ENCODE results near the gene SH3BP5.

Gene SH3BP5

DNA sequence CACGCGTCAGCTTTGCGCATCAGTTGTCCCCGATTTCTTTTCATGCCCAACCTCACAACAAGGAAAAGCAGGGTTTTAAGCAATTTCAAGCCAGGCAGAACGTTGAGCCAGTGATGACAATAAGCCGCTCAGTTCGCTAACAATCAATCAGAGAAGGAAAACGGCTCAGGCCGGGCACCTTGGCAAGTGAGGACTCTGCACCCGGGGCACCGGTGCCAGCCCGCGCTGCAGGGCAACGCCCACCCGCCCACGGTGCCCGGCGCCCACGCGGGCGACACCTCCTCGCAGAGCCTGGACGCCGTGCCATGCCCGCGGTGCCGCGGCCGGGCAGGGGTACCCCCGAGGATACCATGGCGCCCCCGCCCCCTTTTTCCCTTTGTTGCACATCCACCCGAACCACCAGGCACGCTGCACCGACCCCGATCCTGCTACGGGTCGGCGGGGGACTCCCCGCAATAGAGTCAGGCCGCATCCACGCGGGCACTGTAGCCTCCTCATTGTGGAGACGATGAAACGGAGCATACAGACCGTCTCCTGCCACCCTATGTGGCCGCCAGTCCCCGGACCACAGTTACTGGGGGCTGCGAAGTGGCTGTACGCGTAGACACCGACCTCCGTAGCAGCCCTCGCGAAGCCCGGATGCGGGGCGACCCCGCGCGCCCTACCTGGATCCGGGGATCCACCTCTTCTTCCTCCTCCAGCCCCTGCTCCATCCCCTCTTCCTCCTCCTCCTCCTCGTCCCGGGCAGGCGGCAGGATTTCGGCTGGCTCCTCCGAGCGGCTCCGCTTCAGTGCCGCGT, 581 bp downstream of the SH3BP5 start:
- TF ChIP-seq, protein P1, sequence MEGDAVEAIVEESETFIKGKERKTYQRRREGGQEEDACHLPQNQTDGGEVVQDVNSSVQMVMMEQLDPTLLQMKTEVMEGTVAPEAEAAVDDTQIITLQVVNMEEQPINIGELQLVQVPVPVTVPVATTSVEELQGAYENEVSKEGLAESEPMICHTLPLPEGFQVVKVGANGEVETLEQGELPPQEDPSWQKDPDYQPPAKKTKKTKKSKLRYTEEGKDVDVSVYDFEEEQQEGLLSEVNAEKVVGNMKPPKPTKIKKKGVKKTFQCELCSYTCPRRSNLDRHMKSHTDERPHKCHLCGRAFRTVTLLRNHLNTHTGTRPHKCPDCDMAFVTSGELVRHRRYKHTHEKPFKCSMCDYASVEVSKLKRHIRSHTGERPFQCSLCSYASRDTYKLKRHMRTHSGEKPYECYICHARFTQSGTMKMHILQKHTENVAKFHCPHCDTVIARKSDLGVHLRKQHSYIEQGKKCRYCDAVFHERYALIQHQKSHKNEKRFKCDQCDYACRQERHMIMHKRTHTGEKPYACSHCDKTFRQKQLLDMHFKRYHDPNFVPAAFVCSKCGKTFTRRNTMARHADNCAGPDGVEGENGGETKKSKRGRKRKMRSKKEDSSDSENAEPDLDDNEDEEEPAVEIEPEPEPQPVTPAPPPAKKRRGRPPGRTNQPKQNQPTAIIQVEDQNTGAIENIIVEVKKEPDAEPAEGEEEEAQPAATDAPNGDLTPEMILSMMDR (IDR thresholded peaks at IDR 0.05; ENCODE audit: insufficient read depth, missing control alignments) = no peak
- no peak for DNase-seq (ENCODE audit: insufficient read length, low spot score)
- no peak for FAIRE-seq

GRCh38 chr3:15331072-15331605, 1.2 kb downstream of the SH3BP5 start:
- FAIRE-seq = no peak
- TF ChIP-seq, protein P1 (IDR thresholded peaks at IDR 0.05; ENCODE audit: insufficient read depth, missing control alignments) = no peak
- DNase-seq (ENCODE audit: insufficient read length, low spot score) = no peak

DNA sequence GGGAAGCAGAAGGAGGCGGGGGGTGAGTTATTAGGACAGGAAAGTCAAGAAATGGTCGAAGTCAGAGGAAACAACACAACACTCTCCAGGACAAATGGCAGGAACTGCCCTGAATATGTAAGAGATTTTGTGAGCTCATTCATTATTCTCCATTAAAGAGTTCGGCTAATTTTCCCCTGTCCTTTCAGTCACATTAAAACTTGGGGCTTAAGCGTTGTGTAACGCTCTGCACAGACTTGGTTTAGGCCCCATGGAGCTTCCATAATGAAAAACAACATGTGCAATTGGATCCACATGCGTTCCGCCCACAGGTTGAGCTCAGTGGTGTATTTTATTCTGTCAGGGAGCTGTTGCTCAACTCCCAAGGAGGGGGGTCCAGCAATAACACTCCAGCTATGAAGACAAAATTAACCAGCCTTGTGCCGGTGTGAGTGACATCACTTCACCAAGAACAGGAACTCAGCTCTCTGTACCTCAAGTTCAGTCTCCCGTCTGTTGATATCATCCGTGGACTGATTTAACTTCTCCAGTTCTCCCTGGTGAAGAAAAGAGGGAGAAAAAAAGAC, 2.3 kb downstream of the SH3BP5 start:
- no peak for DNase-seq (ENCODE audit: insufficient read length, low spot score)
- no peak for FAIRE-seq
- TF ChIP-seq, protein P1 (IDR thresholded peaks at IDR 0.05; ENCODE audit: insufficient read depth, missing control alignments) = no peak

DNA sequence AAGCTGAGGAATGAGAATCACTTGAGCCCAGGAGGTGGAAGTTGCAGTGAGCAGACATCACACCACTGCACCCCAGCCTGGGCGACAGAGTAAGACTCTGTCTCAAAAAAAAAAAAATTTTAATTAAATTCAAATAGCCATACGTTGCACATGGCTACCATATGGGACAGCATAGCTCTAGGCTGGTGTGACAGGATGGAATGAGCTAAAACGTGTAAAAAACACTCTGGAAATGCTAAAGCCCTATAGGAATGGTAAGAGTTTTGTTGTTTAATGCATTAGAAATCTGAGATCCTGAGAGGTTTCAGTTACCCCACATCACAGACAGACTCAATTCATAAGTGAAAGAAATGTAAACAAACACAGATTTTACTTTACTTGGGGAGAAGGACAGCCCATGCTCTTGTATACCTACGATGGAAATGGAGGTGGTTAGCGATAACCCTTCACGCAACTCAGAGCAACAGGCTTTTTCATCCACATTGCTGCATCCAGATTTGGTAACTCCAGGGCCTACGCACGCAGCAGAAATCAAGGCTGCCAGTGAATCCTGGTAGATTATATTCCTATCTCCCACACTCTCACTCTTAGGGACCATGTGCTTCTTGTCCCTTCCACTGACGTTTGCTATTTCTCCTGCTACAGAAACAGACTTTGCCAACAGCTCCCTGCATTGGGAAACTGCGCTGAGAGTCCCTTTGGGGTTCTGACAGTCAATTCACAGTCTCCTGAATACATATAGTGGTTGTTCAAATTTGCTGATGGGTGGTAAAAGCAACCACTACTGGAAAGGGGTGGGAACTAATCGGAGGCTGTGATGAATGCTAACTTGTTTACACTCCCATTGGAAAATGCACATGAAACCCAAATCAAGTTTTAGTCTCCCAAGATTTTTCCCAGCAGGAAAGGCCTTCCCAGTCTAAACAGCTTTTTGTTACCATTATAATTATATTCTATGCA, 3.1 kb downstream of the SH3BP5 start:
- FAIRE-seq (no peak), DNase-seq (ENCODE audit: insufficient read length, low spot score) (no peak)
- TF ChIP-seq, protein P1 (IDR thresholded peaks at IDR 0.05; ENCODE audit: insufficient read depth, missing control alignments) = no peak

- TF ChIP-seq, protein P1 (IDR thresholded peaks at IDR 0.05; ENCODE audit: insufficient read depth, missing control alignments) = no peak
- FAIRE-seq (no peak), DNase-seq (ENCODE audit: insufficient read length, low spot score) (no peak)
These were observed 4.4 kb downstream of the SH3BP5 start for GRCh38 chr3:15327941-15328340.

DNA sequence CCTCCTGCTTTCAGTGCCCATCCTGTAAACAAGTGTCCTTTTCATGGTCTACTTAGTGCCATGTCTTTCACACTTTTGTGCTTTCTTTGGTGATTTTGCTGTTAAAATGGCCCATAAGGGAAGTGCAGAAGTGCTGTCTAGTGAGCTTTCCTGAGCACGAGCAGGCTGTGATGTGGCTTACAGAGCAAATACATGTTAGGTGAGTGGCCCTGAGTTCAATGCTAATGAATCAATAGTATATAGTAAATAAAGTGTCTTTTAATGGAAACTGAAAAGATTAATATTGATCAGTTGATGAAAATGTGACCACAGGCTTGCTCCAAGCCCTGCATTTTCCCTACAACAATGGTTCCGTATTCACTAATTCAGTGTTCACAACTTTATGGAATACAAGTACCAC, 5.7 kb downstream of the SH3BP5 start:
- FAIRE-seq = no peak
- TF ChIP-seq, protein P1 (IDR thresholded peaks at IDR 0.05; ENCODE audit: insufficient read depth, missing control alignments) = no peak

More for the DNA sequence above, 5.7 kb downstream of the SH3BP5 start:
- no peak for DNase-seq (ENCODE audit: insufficient read length, low spot score)
